ENCODE data around the gene BID.

BID gene

GRCh38 chr22:17743661-17744411 lies 30.4 kb downstream of the BID start:
- FAIRE-seq: no peak
- no peak for DNase-seq (ENCODE audit: extremely low spot score, insufficient read length, low read depth)

- DNase-seq (ENCODE audit: extremely low spot score, insufficient read length, low read depth): peak; percentile 86
- peak; percentile 89 for FAIRE-seq
Observed at GRCh38 chr22:17742527-17742902, 31.8 kb downstream of the BID start.

GRCh38 chr22:17741866-17742526 lies 32.3 kb downstream of the BID start:
- DNase-seq (ENCODE audit: extremely low spot score, insufficient read length, low read depth): no peak
- no peak for FAIRE-seq

- DNase-seq (ENCODE audit: extremely low spot score, insufficient read length, low read depth): no peak
- FAIRE-seq: no peak
Observed at GRCh38 chr22:17739196-17739975, 34.9 kb downstream of the BID start.

GRCh38 chr22:17738386-17739128 lies 35.7 kb downstream of the BID start:
- DNase-seq (ENCODE audit: extremely low spot score, insufficient read length, low read depth) (no peak), FAIRE-seq (no peak)

- DNase-seq (ENCODE audit: extremely low spot score, insufficient read length, low read depth) (no peak), FAIRE-seq (no peak)
Observed at GRCh38 chr22:17734187-17734586, 40.1 kb downstream of the BID start.

GRCh38 chr22:17733466-17733865 lies 40.8 kb downstream of the BID start:
- FAIRE-seq: no peak
- no peak for DNase-seq (ENCODE audit: extremely low spot score, insufficient read length, low read depth)

GRCh38 chr22:17732251-17732854 lies 41.9 kb downstream of the BID start:
- FAIRE-seq: no peak
- DNase-seq (ENCODE audit: extremely low spot score, insufficient read length, low read depth): no peak

- no peak for DNase-seq (ENCODE audit: extremely low spot score, insufficient read length, low read depth)
- no peak for FAIRE-seq
Observed at GRCh38 chr22:17729561-17729960, 44.7 kb downstream of the BID start.

GRCh38 chr22:17728786-17729185 lies 45.5 kb downstream of the BID start:
- DNase-seq (ENCODE audit: extremely low spot score, insufficient read length, low read depth): no peak
- FAIRE-seq: no peak

GRCh38 chr22:17726928-17727897 lies 47.1 kb downstream of the BID start:
- no peak for DNase-seq (ENCODE audit: extremely low spot score, insufficient read length, low read depth)

GRCh38 chr22:17726006-17726927 lies 48.0 kb downstream of the BID start:
- FAIRE-seq (no peak), DNase-seq (ENCODE audit: extremely low spot score, insufficient read length, low read depth) (no peak)

More at GRCh38 chr22:17726928-17727897, 47.1 kb downstream of the BID start:
- FAIRE-seq: no peak

- DNase-seq (ENCODE audit: extremely low spot score, insufficient read length, low read depth) (no peak), FAIRE-seq (no peak)
Observed at GRCh38 chr22:17725500-17725796, 48.8 kb downstream of the BID start.

GRCh38 chr22:17724678-17725499 lies 49.4 kb downstream of the BID start:
- no peak for FAIRE-seq
- DNase-seq (ENCODE audit: extremely low spot score, insufficient read length, low read depth): no peak

GRCh38 chr22:17724241-17724640 lies 50.0 kb downstream of the BID start:
- DNase-seq (ENCODE audit: extremely low spot score, insufficient read length, low read depth): no peak
- no peak for FAIRE-seq

- FAIRE-seq (no peak), DNase-seq (ENCODE audit: extremely low spot score, insufficient read length, low read depth) (no peak)
Observed at GRCh38 chr22:17719911-17720310, 54.4 kb downstream of the BID start.

GRCh38 chr22:17717708-17718107 lies 56.6 kb downstream of the BID start:
- FAIRE-seq (no peak), DNase-seq (ENCODE audit: extremely low spot score, insufficient read length, low read depth) (no peak)
